ENCODE data around the gene CRY1.
A peak's percentile ranks its signal among the peaks of the same experiment; 100 is the strongest.
"Not testable (repeated sequence)": the region's sequence is repeated elsewhere in the genome, so short reads cannot be mapped to it uniquely, and the experiment has no call there.

Gene CRY1

DNA sequence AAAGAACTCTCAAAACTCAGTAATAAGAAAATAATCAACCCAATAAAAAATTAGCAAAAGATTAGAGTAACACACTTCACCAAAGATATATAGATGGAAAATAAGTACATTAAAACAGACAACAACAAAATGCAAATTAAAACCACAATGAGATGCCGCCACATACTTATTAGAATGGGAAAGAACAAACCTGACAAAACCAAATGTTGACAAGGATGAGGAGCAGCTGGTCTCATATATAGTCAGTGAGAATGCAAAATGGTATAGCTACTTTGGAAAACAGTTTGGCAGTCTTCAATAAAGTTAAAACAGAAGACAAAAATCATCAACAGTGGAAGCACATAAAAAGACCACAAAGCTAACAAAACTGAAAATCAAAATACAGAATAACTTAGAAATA lies 29.1 kb downstream of the CRY1 start:
- no peak for DNase-seq

DNA sequence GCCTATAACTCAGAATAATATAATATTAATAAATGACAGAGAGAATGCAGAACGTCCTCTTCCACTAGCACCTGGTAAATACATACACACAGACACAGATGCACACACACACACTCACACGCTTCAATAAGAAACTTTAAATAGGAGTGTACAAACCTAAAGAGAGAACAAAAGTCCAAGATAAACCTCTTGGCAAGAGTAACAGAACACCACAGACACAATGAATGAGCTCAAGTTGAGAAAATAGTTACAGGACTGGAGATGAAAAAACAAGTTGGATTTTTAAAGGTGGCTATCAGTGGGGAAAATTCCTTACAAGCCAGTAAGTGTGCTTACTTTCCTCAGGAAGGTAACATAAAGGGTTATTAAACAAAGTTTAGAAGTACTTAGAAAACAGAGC lies 35.2 kb downstream of the CRY1 start:
- no peak for DNase-seq

- DNase-seq: no peak
These were observed 36.1 kb downstream of the CRY1 start for GRCh38 chr12:107057071-107057834.

DNA sequence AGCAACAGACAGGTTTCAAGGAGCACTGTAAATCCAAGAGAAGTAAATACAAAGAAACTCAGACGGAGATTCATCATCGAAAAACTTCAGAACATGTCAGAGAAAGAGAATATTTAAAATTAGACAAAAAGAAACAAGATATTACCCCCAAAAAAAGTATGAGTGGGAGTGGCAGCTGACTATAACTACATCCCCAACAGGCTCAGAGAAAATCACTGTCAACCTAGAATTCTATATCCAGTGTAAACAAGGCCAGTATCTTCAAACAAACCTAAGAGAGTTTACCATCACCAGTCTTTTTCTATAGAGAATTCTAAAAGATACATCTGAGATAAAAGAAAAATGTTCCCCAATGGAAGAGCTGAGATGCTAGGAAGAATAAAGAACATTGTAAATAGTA lies 39.6 kb downstream of the CRY1 start:
- no peak for DNase-seq

DNA sequence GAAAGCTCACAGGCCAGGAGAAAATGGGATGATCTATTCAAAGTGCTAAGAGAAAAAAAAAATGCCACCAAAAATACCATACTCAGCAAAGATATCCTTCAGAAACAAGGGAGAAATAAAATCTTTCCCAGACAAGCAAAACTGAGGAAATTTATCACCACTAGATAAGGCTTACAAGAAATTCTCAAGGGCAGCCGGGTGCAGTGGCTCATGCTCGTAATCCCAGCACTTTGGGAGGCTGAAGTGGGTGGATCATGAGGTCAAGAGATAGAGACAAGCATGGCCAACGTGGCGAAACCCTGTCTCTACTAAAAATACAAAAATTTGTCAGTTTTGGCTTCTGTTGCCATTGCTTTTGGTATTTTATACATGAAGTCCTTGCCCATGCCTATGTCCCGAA lies 48.2 kb downstream of the CRY1 start:
- DNase-seq: no peak

GRCh38 chr12:107042801-107043200 lies 50.5 kb downstream of the CRY1 start:
- no peak for DNase-seq

- DNase-seq: no peak
These were observed 57.6 kb downstream of the CRY1 start for GRCh38 chr12:107035733-107036132.

GRCh38 chr12:107033758-107034739 lies 59.3 kb downstream of the CRY1 start:
- no peak for DNase-seq

DNA sequence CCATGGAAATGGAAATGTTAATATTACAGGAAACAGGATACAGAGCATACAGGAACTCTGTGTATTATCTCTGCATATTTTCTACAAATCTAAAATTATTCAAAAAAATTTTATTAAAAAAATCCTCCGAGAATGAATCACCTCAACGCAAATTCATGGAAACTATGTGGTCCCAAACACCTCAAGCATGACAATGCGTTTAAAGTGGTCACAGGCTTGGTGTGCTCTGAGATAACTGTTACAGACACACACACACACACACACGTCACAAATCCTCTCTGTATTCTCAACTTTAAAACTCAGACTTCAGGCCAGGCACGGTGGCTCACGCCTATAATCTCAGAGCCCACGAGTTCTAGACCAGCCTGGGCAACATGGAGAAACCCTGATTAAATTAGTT lies 61.1 kb downstream of the CRY1 start:
- no peak for DNase-seq

- no peak for DNase-seq
These were observed 62.3 kb downstream of the CRY1 start for GRCh38 chr12:107031061-107031460.

GRCh38 chr12:107029081-107029480 lies 64.3 kb downstream of the CRY1 start:
- DNase-seq: no peak

- DNase-seq: peak; percentile 86
These were observed 65.7 kb downstream of the CRY1 start for GRCh38 chr12:107027636-107028053.

DNA sequence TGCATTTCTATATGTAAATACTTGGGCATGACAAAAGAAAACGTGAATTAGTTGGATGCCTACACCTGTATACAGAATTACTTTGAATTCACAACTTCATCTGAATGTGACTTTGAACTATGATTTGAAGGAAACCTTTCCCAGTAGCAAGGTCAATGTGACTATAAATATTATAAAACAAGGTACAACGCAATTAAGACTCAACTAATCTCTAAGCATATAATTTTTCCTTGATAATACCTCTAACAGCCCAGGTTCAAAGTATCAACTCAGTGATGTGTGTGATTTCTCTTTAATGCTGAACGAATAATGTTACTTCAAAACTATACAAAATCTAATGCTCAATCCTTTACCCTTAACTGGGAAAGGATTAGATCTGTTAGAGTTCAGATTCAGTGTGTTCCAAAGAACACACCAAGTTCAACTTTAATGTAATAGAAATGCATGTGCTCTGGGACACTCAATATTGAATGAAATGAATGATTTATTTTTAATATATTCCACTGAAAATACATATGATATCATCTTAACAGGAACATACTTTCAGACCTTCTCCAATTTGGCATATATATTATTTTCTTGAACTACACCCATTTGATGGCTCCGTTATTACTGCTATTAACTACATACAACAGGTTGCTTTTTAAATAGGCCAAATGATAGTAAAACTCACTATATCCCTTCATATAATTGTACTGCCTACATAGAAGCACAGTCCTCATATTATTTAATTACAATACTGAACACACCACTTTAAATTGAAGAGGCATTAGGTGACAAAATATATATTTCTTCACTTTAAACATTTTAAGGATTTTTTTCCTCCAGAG lies 66.3 kb downstream of the CRY1 start:
- no peak for DNase-seq

GRCh38 chr12:107026356-107026755 lies 67.0 kb downstream of the CRY1 start:
- not testable (repeated sequence) for DNase-seq

DNA sequence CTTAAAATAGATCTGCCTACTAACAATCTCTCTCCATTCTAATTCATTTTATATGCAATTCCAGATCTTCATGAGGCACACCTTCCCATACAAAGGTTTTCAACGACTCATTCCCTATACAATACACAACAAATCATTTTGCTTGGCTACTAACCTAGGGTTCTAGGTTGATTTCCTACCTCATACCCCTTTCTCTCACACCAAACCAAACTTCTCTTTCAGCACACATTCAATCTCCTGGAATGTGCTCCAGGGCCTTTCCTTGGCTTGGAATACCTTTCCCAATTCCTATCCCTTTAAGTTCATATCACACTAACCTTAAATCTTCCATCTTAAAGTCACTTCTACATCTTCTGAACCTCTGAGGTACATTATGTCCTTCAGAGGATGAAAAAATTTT lies 67.7 kb downstream of the CRY1 start:
- no peak for DNase-seq

DNA sequence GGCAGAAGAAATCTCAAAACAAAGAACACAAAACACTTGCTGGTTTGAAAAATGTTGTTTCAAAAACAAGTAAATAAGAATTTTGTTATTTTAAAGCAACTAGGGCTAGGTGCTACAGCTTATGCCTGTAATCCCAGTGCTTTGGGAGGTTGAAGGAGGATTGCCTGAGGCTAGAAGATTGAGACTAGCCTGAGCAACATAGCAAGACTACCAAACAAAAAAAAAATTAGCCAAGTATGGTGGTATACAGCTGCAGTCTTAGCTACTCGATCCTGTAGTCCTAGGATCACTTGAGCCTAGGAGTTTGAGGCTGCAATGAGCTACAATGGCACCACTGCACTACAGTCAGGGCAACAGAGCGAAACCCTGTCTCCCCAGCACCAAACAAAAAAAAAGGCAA lies 73.8 kb downstream of the CRY1 start:
- DNase-seq: no peak

GRCh38 chr12:107017042-107017441 lies 76.3 kb downstream of the CRY1 start:
- no peak for DNase-seq

- DNase-seq: peak; percentile 39
These were observed 79.3 kb downstream of the CRY1 start for GRCh38 chr12:107014055-107014454.

GRCh38 chr12:107012736-107013425 lies 80.5 kb downstream of the CRY1 start:
- DNase-seq: no peak

DNA sequence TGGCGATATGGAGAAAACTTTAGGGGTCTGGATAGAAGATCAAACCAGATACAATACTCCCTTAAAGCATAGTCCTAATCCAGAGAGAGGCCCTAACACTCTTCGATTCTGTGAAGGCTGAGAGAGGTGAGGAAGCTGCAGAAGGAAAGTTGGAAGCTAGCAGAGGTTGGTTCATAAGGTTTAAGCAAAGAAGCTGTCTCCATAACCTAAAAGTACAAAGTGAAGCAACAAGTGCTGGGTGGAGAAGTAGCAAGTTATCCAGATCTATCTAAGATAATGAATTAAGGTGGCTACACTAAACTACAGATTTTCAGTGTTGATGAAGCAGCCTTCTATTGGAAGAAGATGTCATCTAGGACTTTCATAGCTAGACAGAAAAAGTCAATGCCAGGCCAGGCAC lies 81.8 kb downstream of the CRY1 start:
- no peak for DNase-seq

DNA sequence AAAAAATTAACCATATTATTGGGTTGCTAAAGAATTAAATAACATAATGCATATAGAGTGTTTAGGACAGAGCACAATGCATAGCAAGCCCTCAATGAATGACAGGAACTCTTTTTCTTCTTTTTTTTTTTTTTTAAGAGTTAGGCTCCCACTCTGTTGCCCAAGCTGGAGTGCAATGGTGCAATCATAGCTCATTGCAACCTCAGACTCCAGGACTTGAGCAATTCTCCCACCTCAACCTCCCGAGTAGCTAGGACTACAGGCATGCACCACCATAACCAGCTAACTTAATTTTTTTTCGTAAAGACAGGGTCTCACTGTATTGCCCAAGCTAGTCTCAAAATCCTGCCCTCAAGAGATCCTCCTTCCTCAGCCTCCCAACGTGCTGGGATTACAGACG lies 85.9 kb downstream of the CRY1 start:
- DNase-seq: no peak

DNA sequence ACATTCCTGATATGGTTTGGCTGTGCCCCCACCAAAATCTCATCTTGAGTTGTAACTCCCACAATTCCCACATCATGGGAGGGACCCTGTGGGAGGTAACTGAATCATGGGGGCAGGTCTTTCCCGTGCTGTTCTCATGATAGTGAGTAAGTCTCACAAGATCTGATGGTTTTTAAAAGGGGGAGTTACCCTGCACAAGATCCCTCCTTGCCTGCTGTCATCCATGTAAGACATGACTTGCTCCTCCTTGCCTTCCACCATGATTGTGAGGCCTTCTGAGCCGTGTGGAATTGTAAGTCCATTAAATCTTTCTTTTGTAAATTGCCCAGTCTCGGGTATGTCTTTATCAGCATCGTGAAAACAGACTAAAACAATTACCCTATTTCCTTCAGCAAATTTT lies 90.7 kb downstream of the CRY1 start:
- not testable (repeated sequence) for DNase-seq

Measured in central memory CD4-positive, alpha-beta T cell (primary cell).